Smooth muscle cell (in vitro differentiated cells): ENCODE results near the gene SNX1. TPM values are rescaled to one million over a fixed set of nuclear protein-coding genes. Genes with fewer than 3 reads are reported as not detected.
"Not testable (repeated sequence)": the region's sequence is repeated elsewhere in the genome, so short reads cannot be mapped to it uniquely, and the experiment has no call there.

ENCODE experiments used
- DNase-seq: peaks from one replicate; lab custom pipeline; 2025; ENCODE audit not compliant: unreplicated experiment; lab: John Stamatoyannopoulos, UW
- H2AFZ ChIP-seq: fragments of 200-600 bp; sonication (generic); 2 replicates; pipeline ENCODE4 v1.6.0; 2016; ENCODE audit warnings: antibody characterized with exemption, low read depth, mild to moderate bottlenecking
- H3F3A ChIP-seq: fragments of 200-600 bp; sonication (generic); 2 replicates; pipeline ENCODE4 v1.6.0; 2017; ENCODE audit warnings: antibody characterized with exemption, low read depth
- H3K27ac ChIP-seq: fragments of 200-600 bp; sonication (generic); 2 replicates; pipeline ENCODE4 v1.5.1; 2016; ENCODE audit warnings: low read depth, mild to moderate bottlenecking
- H3K27me3 ChIP-seq: fragments of 200-600 bp; sonication (generic); 2 replicates; pipeline ENCODE4 v1.6.1; 2016; ENCODE audit warnings: low read depth, mild to moderate bottlenecking
- H3K36me3 ChIP-seq: fragments of 200-600 bp; sonication (generic); 2 replicates; pipeline ENCODE4 v1.5.1; 2016; ENCODE audit warnings: low read depth
- H3K4me1 ChIP-seq: fragments of 200-600 bp; sonication (generic); 2 replicates; pipeline ENCODE4 v1.5.1; 2016; ENCODE audit warnings: low read depth
- H3K4me2 ChIP-seq: fragments of 200-600 bp; sonication (generic); 2 replicates; pipeline ENCODE4 v1.6.0; 2016; ENCODE audit warnings: mild to moderate bottlenecking
- H3K4me3 ChIP-seq: fragments of 200-600 bp; sonication (generic); 2 replicates; pipeline ENCODE4 v1.5.1; 2016; ENCODE audit warnings: mild to moderate bottlenecking
- H3K79me2 ChIP-seq: fragments of 200-600 bp; sonication (generic); 2 replicates; pipeline ENCODE4 v1.6.0; 2016; ENCODE audit warnings: low read depth, mild to moderate bottlenecking
- H3K9ac ChIP-seq: fragments of 200-600 bp; sonication (generic); 2 replicates; pipeline ENCODE4 v1.6.0; 2016; ENCODE audit warnings: low read depth
- H3K9me3 ChIP-seq: fragments of 200-600 bp; sonication (generic); replicated peaks from 2 replicates; pipeline ENCODE4 v1.5.1; 2016; ENCODE audit warnings: low read depth
- H4K20me1 ChIP-seq: fragments of 200-600 bp; sonication (generic); 2 replicates; pipeline ENCODE4 v1.6.0; 2016; ENCODE audit warnings: low read depth
- WGBS: methylation state at CpG from one replicate; pipeline ENCODE4 v1.1.7; 2016; ENCODE audit warnings: low lambda C conversion rate; 5-methylcytosine and 5-hydroxymethylcytosine counted together
- polyA plus RNA-seq: library from polyadenylated mRNA; unstranded; fragments of >200 nt; fragmentation: Nextera tagmentation; extraction: Ambion mirVana; gene quantifications from 2 replicates; pipeline ENCODE4 v1.2.1, GENCODE V29; 2016
- total RNA-seq: library from RNA; depleted of rRNA; stranded (reverse); fragments of >200 nt; gene quantifications from 2 replicates; pipeline ENCODE4 v1.2.3, GENCODE V29; 2014
- TF ChIP-seq, protein P1 (sequence below): fragments of 200-600 bp; sonication (generic); IDR thresholded peaks from 2 replicates; pipeline ENCODE4 v1.5.1; 2017; ENCODE audit warnings: borderline replicate concordance, mild to moderate bottlenecking, antibody characterized with exemption; ENCODE audit not compliant: insufficient read depth, poor library complexity, severe bottlenecking

SNX1 gene
- total and polyA plus RNA-seq, 2 experiments from 2014 or later, result 33.8 to 41.2 TPM

DNA sequence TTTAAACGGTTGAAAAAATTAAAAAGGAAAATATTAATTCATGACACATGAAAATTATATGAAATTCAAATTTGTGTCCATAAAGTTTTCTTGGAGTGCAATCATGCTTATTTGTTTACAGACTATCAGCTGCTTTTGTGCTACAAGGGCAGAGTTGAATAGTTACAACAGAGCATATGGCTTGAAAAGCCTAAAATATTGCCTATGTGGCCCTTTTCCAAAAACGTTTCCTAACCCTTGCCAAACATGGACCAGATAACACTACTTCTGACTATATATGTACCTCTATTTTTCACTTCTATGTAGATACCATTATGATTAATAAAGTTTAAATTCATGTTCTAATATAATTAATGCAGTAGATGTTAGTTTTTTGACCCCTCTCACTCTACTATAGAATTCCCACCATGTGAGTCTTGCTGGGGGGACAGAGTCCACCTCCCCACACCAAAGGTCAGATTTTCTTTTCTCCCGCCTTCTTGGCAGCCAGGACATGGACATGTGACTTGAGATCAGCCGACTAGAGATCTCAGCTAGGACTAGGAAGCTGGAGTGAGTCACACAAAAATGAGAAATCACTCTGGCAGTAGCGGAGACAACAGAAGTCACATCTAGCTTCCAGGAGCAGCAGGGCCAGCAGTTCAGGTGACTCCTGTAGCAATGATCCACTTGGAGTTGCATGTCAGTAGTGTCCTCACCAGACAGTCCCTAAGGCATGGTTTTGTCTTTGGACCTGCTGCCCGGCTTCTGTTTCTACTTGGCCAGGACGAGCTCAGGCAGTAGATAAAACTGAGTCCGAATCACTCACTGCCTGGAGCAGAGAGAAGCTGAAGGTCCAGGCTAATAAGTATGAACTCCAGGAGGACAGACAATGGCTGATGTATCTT lies 24.6 kb upstream of the SNX1 start:
- Histone ChIP-seq H3K9ac (no peak overlapping the region), H3K27me3 (no peaks in the 10 kb centered on the region), H3K4me1 (no peaks in the 10 kb centered on the region), H4K20me1 (no peaks in the 10 kb centered on the region), H3K27ac (peak overlapping the region; percentile 60), H3F3A (no peaks in the 10 kb centered on the region), H3K9me3 (no peaks in the 10 kb centered on the region), H3K36me3 (no peaks in the 10 kb centered on the region), H3K4me3 (no peak overlapping the region), H3K79me2 (no peaks in the 10 kb centered on the region), H2AFZ (no peak overlapping the region), H3K4me2 (peak overlapping the region; percentile 5)
- TF ChIP-seq, protein P1, sequence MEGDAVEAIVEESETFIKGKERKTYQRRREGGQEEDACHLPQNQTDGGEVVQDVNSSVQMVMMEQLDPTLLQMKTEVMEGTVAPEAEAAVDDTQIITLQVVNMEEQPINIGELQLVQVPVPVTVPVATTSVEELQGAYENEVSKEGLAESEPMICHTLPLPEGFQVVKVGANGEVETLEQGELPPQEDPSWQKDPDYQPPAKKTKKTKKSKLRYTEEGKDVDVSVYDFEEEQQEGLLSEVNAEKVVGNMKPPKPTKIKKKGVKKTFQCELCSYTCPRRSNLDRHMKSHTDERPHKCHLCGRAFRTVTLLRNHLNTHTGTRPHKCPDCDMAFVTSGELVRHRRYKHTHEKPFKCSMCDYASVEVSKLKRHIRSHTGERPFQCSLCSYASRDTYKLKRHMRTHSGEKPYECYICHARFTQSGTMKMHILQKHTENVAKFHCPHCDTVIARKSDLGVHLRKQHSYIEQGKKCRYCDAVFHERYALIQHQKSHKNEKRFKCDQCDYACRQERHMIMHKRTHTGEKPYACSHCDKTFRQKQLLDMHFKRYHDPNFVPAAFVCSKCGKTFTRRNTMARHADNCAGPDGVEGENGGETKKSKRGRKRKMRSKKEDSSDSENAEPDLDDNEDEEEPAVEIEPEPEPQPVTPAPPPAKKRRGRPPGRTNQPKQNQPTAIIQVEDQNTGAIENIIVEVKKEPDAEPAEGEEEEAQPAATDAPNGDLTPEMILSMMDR, result no peak
- WGBS, result 57% methylated on average over 8 of the region's 8 CpGs
- no peak for DNase-seq

DNA sequence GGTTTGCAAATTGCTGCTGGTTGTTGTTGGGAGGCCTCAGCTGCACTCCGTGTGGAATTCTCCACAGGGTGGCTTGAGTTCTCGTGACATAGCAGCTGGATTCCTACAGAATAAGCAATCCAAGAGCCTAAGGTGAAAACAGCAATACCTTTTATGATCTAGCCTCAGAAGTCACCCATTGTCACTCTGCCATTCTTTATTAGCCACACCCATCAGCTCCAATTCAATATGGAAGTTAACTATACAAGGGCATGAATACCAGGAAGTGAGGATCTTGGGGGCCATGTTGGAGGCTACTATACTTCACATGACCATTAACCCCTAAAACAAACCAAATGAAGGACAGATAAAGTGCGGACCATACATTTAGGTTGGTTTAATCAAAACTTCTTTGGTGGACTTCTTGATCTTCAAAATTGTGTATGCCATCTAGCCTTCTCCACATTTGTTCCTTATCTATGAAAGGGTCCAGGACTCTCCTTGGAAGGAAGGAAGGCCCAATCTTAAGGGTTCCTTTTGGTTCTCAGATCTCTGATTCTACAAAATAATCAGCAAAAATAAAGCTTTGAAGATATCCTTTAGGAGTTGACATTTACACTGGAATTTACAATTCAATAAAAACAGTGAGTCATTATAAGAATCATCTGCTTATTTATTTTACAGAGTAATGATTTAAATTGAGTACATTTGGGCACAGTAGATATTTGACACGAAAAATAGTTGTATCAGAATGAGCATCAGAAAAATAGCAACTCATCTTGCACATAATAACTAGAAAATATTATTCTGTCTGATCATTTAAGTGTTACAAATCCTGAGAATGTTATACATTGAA lies 23.6 kb upstream of the SNX1 start:
- H3K27me3 ChIP-seq, result no peaks in the 10 kb centered on the region
- H3K9me3 ChIP-seq, result no peaks in the 10 kb centered on the region
- no peak overlapping the region for H2AFZ ChIP-seq
- TF ChIP-seq, protein P1, result no peak
- no peaks in the 10 kb centered on the region for H3K36me3 ChIP-seq
- no peak overlapping the region for H3K4me3 ChIP-seq
- 92% methylated on average over 4 of the region's 4 CpGs for WGBS
- H3F3A ChIP-seq, result no peaks in the 10 kb centered on the region
- H3K79me2 ChIP-seq, result no peaks in the 10 kb centered on the region
- peaks cover 2% of the 10 kb centered on the region for H4K20me1 ChIP-seq
- H3K4me2 ChIP-seq, result no peak overlapping the region
- H3K9ac ChIP-seq, result no peak overlapping the region
- no peaks in the 10 kb centered on the region for H3K4me1 ChIP-seq
- no peak for DNase-seq
- peak overlapping the region; percentile 60 for H3K27ac ChIP-seq

DNA sequence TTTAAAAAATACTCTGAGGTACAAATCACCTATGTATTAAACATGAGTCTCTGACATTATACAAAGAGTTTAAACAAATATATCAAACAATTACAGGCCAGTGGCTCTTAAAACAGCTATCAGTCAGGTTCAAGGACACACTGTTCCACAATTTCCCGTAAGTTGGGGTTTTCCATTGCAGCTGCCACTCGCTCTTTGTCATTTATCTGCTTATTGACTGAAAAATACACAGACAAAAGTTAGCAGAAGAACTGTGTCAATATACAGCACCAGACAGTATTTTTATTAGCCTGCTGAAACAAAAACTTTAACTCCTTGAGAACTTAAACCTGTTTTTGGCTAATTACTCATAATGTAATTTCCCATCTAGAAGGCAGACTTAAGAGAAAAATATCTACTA lies 23.0 kb upstream of the SNX1 start:
- Histone ChIP-seq H3F3A (no peaks in the 10 kb centered on the region), H3K27me3 (no peaks in the 10 kb centered on the region), H3K36me3 (no peaks in the 10 kb centered on the region), H3K9me3 (no peaks in the 10 kb centered on the region), H3K4me3 (no peak overlapping the region), H2AFZ (no peak overlapping the region), H3K4me2 (no peak overlapping the region), H4K20me1 (peaks cover 8% of the 10 kb centered on the region), H3K9ac (no peak overlapping the region), H3K4me1 (no peaks in the 10 kb centered on the region), H3K27ac (no peak overlapping the region), H3K79me2 (no peaks in the 10 kb centered on the region)
- TF ChIP-seq, protein P1, result no peak
- whole genome bisulfite sequencing, result 94% methylated on average over 2 of the region's 2 CpGs
- no peak for DNase-seq

DNA sequence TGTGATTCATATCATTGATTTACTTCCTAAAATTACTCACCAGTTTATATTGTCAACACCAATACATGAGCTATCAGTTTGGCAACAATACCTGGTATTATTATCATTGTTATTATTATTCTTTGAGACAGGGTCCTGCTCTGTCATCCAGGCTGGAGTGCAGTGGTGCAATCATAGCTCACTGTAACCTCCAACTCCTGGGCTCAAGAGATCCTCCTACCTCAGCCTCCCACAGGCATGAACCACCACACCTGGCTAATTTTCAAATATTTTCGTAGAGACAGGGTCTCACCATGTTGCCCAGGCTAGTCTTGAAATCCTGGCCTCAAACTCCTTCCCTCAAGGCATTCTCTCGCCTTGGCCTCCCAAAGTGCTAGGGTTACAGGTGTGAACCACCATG lies 22.3 kb upstream of the SNX1 start:
- H3F3A ChIP-seq, H3K27me3 ChIP-seq, H2AFZ ChIP-seq, H3K9ac ChIP-seq, DNase-seq, H3K36me3 ChIP-seq, H3K79me2 ChIP-seq, H3K4me2 ChIP-seq, H3K4me3 ChIP-seq, H3K27ac ChIP-seq, H3K4me1 ChIP-seq, H3K9me3 ChIP-seq: not testable (repeated sequence)
- WGBS, result 95% methylated on average over 2 of the region's 2 CpGs
- H4K20me1 ChIP-seq, result peaks cover 11% of the 10 kb centered on the region
